HG03432 (cell line): Measurements from ENCODE around the gene ZNF747.

Experiments
- ATAC-seq: cut with Tn5 transposase; IDR thresholded peaks from one replicate; pipeline ENCODE4 v1.9.1; 2021; ENCODE audit warnings: mild to moderate bottlenecking, moderate library complexity; ENCODE audit not compliant: unreplicated experiment

The ZNF747 gene

GRCh38 chr16:30534368-30535105 is at the start of gene ZNF747:
Gene ZNF747 (minus strand): TSS chr16:30534858. CDS start chr16:30534679, 179 bp downstream.
- peak; percentile 70 for ATAC-seq

DNA sequence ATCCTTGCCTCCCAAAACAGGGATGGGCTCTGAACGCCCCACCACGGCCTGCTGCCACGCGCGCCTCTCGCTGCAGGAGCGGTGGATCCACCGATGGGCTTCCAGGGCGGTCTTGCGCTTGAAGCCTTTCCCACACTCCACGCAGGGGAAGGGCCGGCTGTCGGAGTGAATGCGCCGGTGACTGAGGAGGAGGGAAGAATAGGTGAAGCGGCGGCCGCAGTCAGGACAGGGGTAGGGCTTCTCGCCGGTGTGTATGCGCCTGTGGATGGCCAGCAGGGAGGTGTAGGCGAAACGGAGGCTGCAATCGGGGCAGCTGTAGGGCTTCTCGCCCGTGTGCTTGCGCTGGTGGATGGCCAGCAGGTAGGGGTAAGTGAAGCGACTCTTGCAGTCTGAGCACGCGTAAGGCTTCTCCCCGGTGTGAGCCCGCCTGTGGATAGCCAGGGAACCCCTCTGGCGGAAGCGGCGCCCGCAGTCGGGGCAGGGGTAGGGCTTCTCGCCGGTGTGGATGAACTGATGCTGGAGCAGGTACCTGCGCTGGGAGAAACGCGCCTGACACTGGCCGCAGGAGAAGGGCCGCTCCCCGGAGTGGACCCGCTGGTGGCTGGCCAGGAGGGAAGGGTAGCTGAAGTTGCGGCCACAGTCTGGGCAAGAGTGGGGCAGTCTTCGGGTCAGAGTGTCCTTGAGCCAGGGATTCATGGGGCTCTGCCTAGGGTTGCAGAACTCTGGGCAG is 48.1 kb upstream of the ZNF747 start:
- ATAC-seq: no peak

- no peak for ATAC-seq
These were observed 46.8 kb upstream of the ZNF747 start for GRCh38 chr16:30581457-30581856.

GRCh38 chr16:30574678-30575077 is 40.0 kb upstream of the ZNF747 start:
- ATAC-seq: no peak

- peak; percentile 74 for ATAC-seq
These were observed 37.0 kb upstream of the ZNF747 start, which contains the start of gene ZNF688 for GRCh38 chr16:30571445-30572322. Gene ZNF688 (minus strand): TSS chr16:30571714. CDS start chr16:30571629, 85 bp downstream.

GRCh38 chr16:30570636-30571444 is 36.2 kb upstream of the ZNF747 start:
- no peak for ATAC-seq

DNA sequence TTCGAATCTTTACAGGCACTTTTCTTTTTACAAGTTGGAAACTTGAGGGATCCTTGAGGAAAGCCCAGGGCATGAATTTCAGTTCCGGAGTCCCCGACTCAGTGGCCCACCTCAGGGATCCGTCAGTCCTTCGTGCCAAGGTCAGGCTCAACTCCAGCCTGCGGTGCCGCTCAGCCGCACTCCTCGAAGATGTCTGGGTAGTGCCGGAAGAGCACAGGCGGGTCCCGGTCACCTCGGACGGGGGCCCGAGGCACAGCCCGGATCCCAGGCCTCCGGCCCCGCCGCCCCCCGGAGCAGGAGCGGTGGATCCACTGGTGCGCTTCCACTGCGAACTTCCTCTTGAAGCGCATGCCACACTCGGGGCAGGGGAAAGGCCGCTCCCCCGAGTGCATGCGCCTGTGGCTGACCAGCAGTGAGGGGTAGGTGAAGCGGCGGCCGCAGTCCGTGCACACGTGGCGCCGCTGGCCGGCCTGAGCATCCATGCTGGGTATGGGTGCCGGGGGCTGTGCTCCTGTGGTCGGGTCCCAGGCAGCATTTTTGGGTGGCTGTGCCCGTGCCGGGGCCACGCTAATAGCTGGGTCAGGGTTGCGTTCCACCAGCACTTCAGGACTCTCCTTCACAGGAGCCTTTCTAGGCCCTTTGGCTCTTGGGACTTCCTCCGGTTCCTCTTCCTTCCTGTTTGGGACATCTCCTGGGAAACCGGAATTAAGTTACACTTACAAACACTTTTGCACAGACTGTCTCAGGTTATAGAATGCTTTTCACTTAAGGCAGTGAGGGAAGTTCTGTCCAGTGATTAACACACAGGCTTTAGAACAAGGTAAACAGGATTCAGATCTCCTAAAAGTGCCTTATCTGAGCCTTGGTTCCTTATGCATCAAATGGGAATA is 35.3 kb upstream of the ZNF747 start:
- no peak for ATAC-seq

DNA sequence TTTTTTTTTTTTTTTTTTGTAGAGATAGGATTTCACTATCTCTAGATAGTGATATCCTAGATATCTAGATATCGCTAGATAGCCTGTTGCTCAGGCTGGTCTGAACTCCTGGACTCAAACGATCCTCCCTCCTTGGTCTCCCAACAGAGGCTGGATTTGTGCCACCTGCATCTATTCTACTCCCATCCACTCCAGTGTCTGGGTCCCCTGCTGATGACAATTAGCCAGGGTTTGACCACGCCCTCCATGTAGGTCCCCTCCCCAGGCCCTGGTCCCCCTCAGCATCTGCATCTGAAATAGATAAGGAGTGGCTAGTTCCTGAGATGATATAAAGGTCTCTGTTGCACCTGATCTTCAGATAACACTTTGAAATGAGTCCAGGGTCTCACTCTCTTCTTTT is 34.6 kb upstream of the ZNF747 start:
- no peak for ATAC-seq

DNA sequence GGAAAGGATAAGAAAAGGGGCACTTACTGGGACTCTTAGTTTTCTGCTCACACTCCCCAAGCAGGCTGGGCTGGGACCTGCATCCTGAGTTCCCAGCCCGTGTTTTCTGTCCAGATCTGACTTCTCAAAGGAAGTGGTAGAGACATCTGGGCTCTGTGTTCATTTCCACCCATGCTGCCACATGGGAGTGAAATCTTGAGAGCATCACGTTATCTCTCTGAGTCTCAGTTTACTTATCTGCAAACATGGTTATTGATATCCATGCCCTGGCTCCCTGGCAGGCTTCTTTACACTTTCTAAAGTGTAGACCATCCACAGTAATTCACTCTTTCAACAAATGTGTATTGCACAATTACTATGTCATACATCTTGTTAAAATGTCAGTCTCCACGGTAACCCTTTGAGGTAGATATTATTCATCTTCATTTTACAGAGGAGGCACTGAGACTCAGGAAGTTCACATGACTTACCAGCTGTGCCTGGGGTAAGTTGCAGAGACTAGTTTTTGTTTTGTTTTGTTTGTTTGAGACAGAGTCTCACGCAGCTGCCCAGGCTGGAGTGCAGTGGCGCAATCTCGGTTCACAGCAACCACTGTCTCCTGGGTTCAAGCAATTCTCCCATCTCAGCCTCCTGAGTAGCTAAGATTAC is 33.5 kb upstream of the ZNF747 start:
- no peak for ATAC-seq

- ATAC-seq: no peak
These were observed 32.7 kb upstream of the ZNF747 start for GRCh38 chr16:30567160-30567990.

- no peak for ATAC-seq
These were observed 31.9 kb upstream of the ZNF747 start for GRCh38 chr16:30566531-30566930.

- ATAC-seq: no peak
These were observed 31.3 kb upstream of the ZNF747 start for GRCh38 chr16:30565984-30566383.

- no peak for ATAC-seq
These were observed 30.9 kb upstream of the ZNF747 start for GRCh38 chr16:30565526-30565925.

- no peak for ATAC-seq
These were observed 27.4 kb upstream of the ZNF747 start for GRCh38 chr16:30562021-30562420.

DNA sequence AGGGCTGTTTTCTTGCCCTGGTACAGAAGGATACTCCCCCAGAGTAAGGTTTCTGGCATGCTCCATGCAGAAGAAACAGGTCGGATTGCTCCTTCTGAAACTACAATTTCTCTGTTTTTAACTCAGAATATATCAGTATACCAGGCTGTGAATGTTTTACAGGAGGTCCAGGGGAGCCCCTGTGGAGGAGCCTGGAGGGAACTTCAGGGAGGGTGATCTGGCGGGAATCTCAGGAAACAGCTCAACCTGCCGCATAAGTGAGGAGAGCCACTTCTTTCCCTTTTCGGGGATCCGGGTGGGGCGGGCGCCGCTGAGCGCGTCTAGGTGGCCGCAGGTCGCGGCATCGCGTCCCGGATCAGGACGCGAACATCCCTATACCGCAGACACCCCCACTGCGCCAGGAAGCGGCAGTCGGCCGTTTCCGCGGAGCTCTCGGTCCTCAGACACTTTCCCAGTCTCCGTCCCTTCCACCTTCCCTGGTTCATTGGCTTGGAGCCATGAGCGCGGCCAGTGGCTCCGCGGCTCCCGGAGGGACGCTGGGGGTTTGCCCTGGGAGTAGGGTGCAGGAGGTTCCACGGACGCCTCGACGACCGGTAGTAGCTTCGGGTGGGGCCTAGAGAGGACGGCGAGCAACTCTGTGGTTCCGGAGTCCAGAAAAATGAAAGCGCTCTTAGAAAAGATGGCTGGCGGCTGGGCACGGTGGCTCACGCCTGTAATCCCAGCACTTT is 26.6 kb upstream of the ZNF747 start:
- ATAC-seq: no peak

- ATAC-seq: no peak
These were observed 25.0 kb upstream of the ZNF747 start for GRCh38 chr16:30559690-30560089.

DNA sequence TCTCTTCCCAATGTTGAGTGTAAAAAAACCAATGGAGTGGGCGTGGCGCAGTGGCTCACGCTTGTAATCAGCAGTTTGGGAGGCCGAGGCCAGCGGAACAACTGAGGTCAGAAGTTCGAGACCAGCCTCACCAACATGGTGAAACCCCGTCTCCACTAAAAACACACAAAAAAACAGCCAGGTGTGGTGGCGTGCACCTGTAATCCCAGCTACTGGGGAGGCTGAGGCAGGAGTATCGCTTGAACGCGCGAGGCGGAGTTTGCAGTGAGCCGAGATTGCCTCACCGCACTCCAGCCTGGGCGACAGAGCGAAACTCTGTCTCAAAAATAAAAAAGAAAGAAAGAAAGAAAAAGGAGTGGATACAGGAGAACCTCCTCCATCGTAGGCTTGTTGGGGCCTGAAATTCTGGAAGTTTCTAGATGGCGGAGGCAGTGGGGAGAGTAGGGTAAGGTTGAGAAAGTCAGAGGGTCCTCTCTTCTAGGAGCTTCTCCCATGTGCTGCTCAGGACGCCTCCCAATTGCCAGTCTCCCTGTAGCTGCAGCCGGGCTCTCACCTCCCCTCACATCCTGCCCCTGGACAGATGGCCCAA is 24.2 kb upstream of the ZNF747 start:
- ATAC-seq: no peak
